Measurements from ENCODE around the gene ZFC3H1. TPM values are rescaled to one million over a fixed set of nuclear protein-coding genes. Genes with fewer than 3 reads are reported as not detected.
A peak's percentile ranks its signal among the peaks of the same experiment; 100 is the strongest.

ZFC3H1 gene
- total RNA-seq, 1 experiment from 2014 or later, result 48.7 TPM

GRCh38 chr12:71646512-71646911 is 17.1 kb downstream of the ZFC3H1 start:
- no peaks in the 10 kb centered on the region for H3K9me3 ChIP-seq (ENCODE audit: low read depth, low read length, poor library complexity, severe bottlenecking)
- TF ChIP-seq CTCF (conservative IDR thresholded peaks at IDR 0.05; ENCODE audit: low read depth, low read length) (no peak), EZH2 (IDR thresholded peaks at IDR 0.05; ENCODE audit: borderline replicate concordance, low read depth, low read length, poor library complexity, severe bottlenecking) (no peak)
- ChIA-PET POLR2A (ENCODE audit: low non-redundant PET) (interaction anchor here (0.6 kb wide), 1 partner anchor 324 kb away, joined by 5 read pairs; no protein-coding TSS in a partner anchor), CTCF (interaction anchor here (0.7 kb wide), 1 partner anchor 10 kb away, joined by 3 read pairs; no protein-coding TSS in a partner anchor)
- H3K36me3 ChIP-seq (ENCODE audit: insufficient read depth, low read length, poor library complexity, severe bottlenecking), result peaks cover 60% of the 10 kb centered on the region
- no peak for DNase-seq (ENCODE audit: low spot score)
- H3K4me1 ChIP-seq (ENCODE audit: insufficient read depth, low read length, poor library complexity, severe bottlenecking), result peaks cover 13% of the 10 kb centered on the region
- H3K27me3 ChIP-seq (replicated peaks; ENCODE audit: insufficient read depth, low read depth, low read length, poor library complexity), result no peaks in the 10 kb centered on the region
- H3K4me3 ChIP-seq (ENCODE audit: low read depth, low read length, poor library complexity, severe bottlenecking), result no peak overlapping the region
- no TSS peak for BruUV-seq (replicated peaks)
- H3K27ac ChIP-seq (ENCODE audit: low read depth, low read length, poor library complexity, severe bottlenecking), result no peak overlapping the region
- intact Hi-C loops (cut with micrococcal nuclease; ENCODE audit: unreplicated experiment), result no loop called here

- BruUV-seq (replicated peaks), result no TSS peak
- TF ChIP-seq CTCF (conservative IDR thresholded peaks at IDR 0.05; ENCODE audit: low read depth, low read length), result no peak
- intact Hi-C loops (cut with micrococcal nuclease; ENCODE audit: unreplicated experiment), result no loop called here
- H3K4me3 ChIP-seq (ENCODE audit: low read depth, low read length, poor library complexity, severe bottlenecking), result no peak overlapping the region
- H3K9me3 ChIP-seq (ENCODE audit: low read depth, low read length, poor library complexity, severe bottlenecking), result no peaks in the 10 kb centered on the region
- POLR2A ChIA-PET (ENCODE audit: low non-redundant PET), result no interaction called here
- H3K27ac ChIP-seq (ENCODE audit: low read depth, low read length, poor library complexity, severe bottlenecking), result no peak overlapping the region
- CTCF ChIA-PET, result no interaction called here
- peaks cover 13% of the 10 kb centered on the region for H3K4me1 ChIP-seq (ENCODE audit: insufficient read depth, low read length, poor library complexity, severe bottlenecking)
- DNase-seq (ENCODE audit: low spot score), result no peak
- peaks cover 69% of the 10 kb centered on the region for H3K36me3 ChIP-seq (ENCODE audit: insufficient read depth, low read length, poor library complexity, severe bottlenecking)
- H3K27me3 ChIP-seq (replicated peaks; ENCODE audit: insufficient read depth, low read depth, low read length, poor library complexity), result no peaks in the 10 kb centered on the region
These were observed 18.4 kb downstream of the ZFC3H1 start for GRCh38 chr12:71645268-71645667.

GRCh38 chr12:71642264-71642663 is 21.4 kb downstream of the ZFC3H1 start:
- H3K4me1 ChIP-seq (ENCODE audit: insufficient read depth, low read length, poor library complexity, severe bottlenecking), result peaks cover 13% of the 10 kb centered on the region
- H3K9me3 ChIP-seq (ENCODE audit: low read depth, low read length, poor library complexity, severe bottlenecking), result no peaks in the 10 kb centered on the region
- no TSS peak for BruUV-seq (replicated peaks)
- H3K27me3 ChIP-seq (replicated peaks; ENCODE audit: insufficient read depth, low read depth, low read length, poor library complexity), result no peaks in the 10 kb centered on the region
- POLR2A ChIA-PET (ENCODE audit: low non-redundant PET), result no interaction called here
- H3K36me3 ChIP-seq (ENCODE audit: insufficient read depth, low read length, poor library complexity, severe bottlenecking), result peaks cover 77% of the 10 kb centered on the region
- no peak overlapping the region for H3K4me3 ChIP-seq (ENCODE audit: low read depth, low read length, poor library complexity, severe bottlenecking)
- peak overlapping the region; percentile 51 for H3K27ac ChIP-seq (ENCODE audit: low read depth, low read length, poor library complexity, severe bottlenecking)
- intact Hi-C loops (cut with micrococcal nuclease; ENCODE audit: unreplicated experiment), result no loop called here
- TF ChIP-seq CTCF (conservative IDR thresholded peaks at IDR 0.05; ENCODE audit: low read depth, low read length), result no peak
- TF ChIP-seq EZH2 (IDR thresholded peaks at IDR 0.05; ENCODE audit: borderline replicate concordance, low read depth, low read length, poor library complexity, severe bottlenecking), result no peak
- CTCF ChIA-PET, result no interaction called here
- DNase-seq (ENCODE audit: low spot score), result no peak
